GM12878 (cell line): ENCODE measurements around the gene ACSM6. TPM values are rescaled to one million over a fixed set of nuclear protein-coding genes. Genes with fewer than 3 reads are reported as not detected.

Source experiments
- ATAC-seq: fragments of 200-7000 bp; cut with Tn5 transposase; 3 replicates; pipeline ENCODE4 v1.9.1; 2020; ENCODE audit warnings: mild to moderate bottlenecking, moderate library complexity
- BruUV-seq: library from RNA; stranded (reverse); fragments of 400-500 nt; replicated peaks from 2 replicates; lab custom pipeline; 2021; lab: Mats Ljungman, UMichigan
- CTCF ChIA-PET: fragments of 300-600 bp; sonication (Branson Sonifier 250); formaldehyde crosslinking; extraction: SDS; loops from one replicate; lab custom pipeline; 2021; ENCODE audit warnings: inconsistent platforms; lab: Yijun Ruan, JAX
- POLR2A ChIA-PET: fragments of 350-600 bp; formaldehyde crosslinking; extraction: SDS; loops from one replicate; lab custom pipeline; 2021; ENCODE audit warnings: inconsistent platforms; lab: Charles Lee
- RAD21 ChIA-PET: fragments of 300-600 bp; sonication (Branson Sonifier 250); formaldehyde crosslinking; loops from one replicate; lab custom pipeline; 2023; ENCODE audit warnings: antibody characterized with exemption; ENCODE audit not compliant: unreplicated experiment; lab: Charles Lee
- SMC1A ChIA-PET: fragments of 300-600 bp; sonication (Branson Sonifier 250); formaldehyde crosslinking; loops from one replicate; lab custom pipeline; 2023; ENCODE audit not compliant: unreplicated experiment, uncharacterized antibody; lab: Charles Lee
- DNase-seq: peaks from one replicate; pipeline ENCODE4 v3.0.0-alpha.2; 2011; ENCODE audit warnings: low read depth, low spot score
- FAIRE-seq: peaks from 3 replicates; lab custom pipeline; 2011; peaks lifted over from hg19 to GRCh38; lab: Jason Lieb, UNC
- H2AFZ ChIP-seq: 2 replicates; pipeline ENCODE4 v1.6.0; 2011; ENCODE audit warnings: low read depth, low read length, control low read depth; ENCODE audit not compliant: control insufficient read depth
- H3K27ac ChIP-seq: 2 replicates; pipeline ENCODE4 v1.5.1; 2011; ENCODE audit warnings: control low read depth; ENCODE audit not compliant: control insufficient read depth, insufficient read depth
- H3K27me3 ChIP-seq, 2 experiments: replicated peaks in 1 of 2; 2 replicates each; pipeline versions ENCODE4 v1.6.0 to v1.6.1; 2011; ENCODE audit warnings: low read length in 1 of 2; ENCODE audit not compliant: control insufficient read depth in 2 of 2, insufficient read depth in 2 of 2
- H3K36me3 ChIP-seq, 2 experiments: 2 replicates each; pipeline ENCODE4 v1.5.1; 2011; ENCODE audit warnings: low read length in 1 of 2; ENCODE audit not compliant: control insufficient read depth in 2 of 2, insufficient read depth in 2 of 2
- H3K4me1 ChIP-seq: 2 replicates; pipeline ENCODE4 v1.6.1; 2011; ENCODE audit warnings: mild to moderate bottlenecking, low read length, moderate library complexity, mixed read lengths; ENCODE audit not compliant: control insufficient read depth, insufficient read depth
- H3K4me2 ChIP-seq: 2 replicates; pipeline ENCODE4 v1.6.0; 2011; ENCODE audit warnings: control low read depth; ENCODE audit not compliant: control insufficient read depth, insufficient read depth
- H3K4me3 ChIP-seq: fragments of 200-600 bp; sonication (generic); 2 replicates; pipeline ENCODE4 v1.5.1; 2016
- H3K79me2 ChIP-seq: 2 replicates; pipeline ENCODE4 v1.6.0; 2011; ENCODE audit warnings: low read length; ENCODE audit not compliant: control insufficient read depth, insufficient read depth
- H3K9ac ChIP-seq: 2 replicates; pipeline ENCODE4 v1.8.0; 2011; ENCODE audit warnings: low read length, control low read depth, mixed read lengths; ENCODE audit not compliant: control insufficient read depth, insufficient read depth
- H3K9me3 ChIP-seq: replicated peaks from 3 replicates; pipeline ENCODE4 v1.5.1; 2011; ENCODE audit warnings: mild to moderate bottlenecking, low read length; ENCODE audit not compliant: control insufficient read depth, insufficient read depth
- H4K20me1 ChIP-seq: 2 replicates; pipeline ENCODE4 v1.6.0; 2011; ENCODE audit not compliant: control insufficient read depth, insufficient read depth
- CBFB ChIP-seq: IDR thresholded peaks from 2 replicates; pipeline ENCODE4 v1.6.1; 2016; ENCODE audit warnings: antibody characterized with exemption, low read depth
- CBX3 ChIP-seq: fragments of 200-600 bp; sonication (generic); IDR thresholded peaks from 2 replicates; pipeline ENCODE4 v1.6.1; 2016; ENCODE audit warnings: low read depth, borderline replicate concordance
- E4F1 ChIP-seq: fragments of 450-650 bp; IDR thresholded peaks from 2 replicates; pipeline ENCODE4 v1.6.1; 2018; ENCODE audit warnings: borderline replicate concordance, mild to moderate bottlenecking; ENCODE audit not compliant: partially characterized antibody
- IRF3 ChIP-seq: fragments of 450-650 bp; IDR thresholded peaks from 2 replicates; pipeline ENCODE4 v1.6.1; 2014; ENCODE audit warnings: mild to moderate bottlenecking
- IRF5 ChIP-seq: fragments of 450-650 bp; IDR thresholded peaks from 2 replicates; pipeline ENCODE4 v1.6.1; 2017; ENCODE audit warnings: borderline replicate concordance
- PBX3 ChIP-seq: IDR thresholded peaks from 2 replicates; pipeline ENCODE4 v1.6.1; 2011; ENCODE audit warnings: mild to moderate bottlenecking, low read depth, low read length, moderate library complexity; ENCODE audit not compliant: insufficient replicate concordance
- POU2F2 ChIP-seq: IDR thresholded peaks from 3 replicates; pipeline ENCODE4 v1.6.1; 2011; ENCODE audit warnings: low read depth, mild to moderate bottlenecking, low read length, borderline replicate concordance
- RAD21 ChIP-seq: IDR thresholded peaks from 2 replicates; pipeline ENCODE4 v1.6.1; 2011; ENCODE audit warnings: mild to moderate bottlenecking, low read depth, low read length, moderate library complexity; ENCODE audit not compliant: insufficient read depth
- RUNX3 ChIP-seq: IDR thresholded peaks from 2 replicates; pipeline ENCODE4 v1.6.1; 2012; ENCODE audit warnings: low read length, inconsistent platforms
- SUPT20H ChIP-seq: IDR thresholded peaks from 2 replicates; pipeline ENCODE4 v1.6.1; 2011; ENCODE audit warnings: low read depth, mild to moderate bottlenecking, low read length, moderate library complexity, borderline replicate concordance; ENCODE audit not compliant: control insufficient read depth
- TAF1 ChIP-seq: IDR thresholded peaks from 2 replicates; pipeline ENCODE4 v1.6.1; 2011; ENCODE audit warnings: mild to moderate bottlenecking, low read depth, low read length, borderline replicate concordance
- ZBTB40 ChIP-seq: fragments of 450-650 bp; IDR thresholded peaks from 2 replicates; pipeline ENCODE4 v1.6.1; 2016; ENCODE audit warnings: mild to moderate bottlenecking, moderate library complexity, borderline replicate concordance
- ZNF24 ChIP-seq: fragments of 450-650 bp; IDR thresholded peaks from 2 replicates; pipeline ENCODE4 v1.6.1; 2017; ENCODE audit warnings: antibody characterized with exemption, mild to moderate bottlenecking
- WGBS: methylation state at CpG from one replicate; pipeline ENCODE4 v1.1.6; 2016; ENCODE audit warnings: low lambda C conversion rate; ENCODE audit not compliant: insufficient replicate concordance, insufficient coverage; ENCODE audit errors: missing lambda C conversion rate; 5-methylcytosine and 5-hydroxymethylcytosine counted together
- in situ Hi-C: fragments of 300-500 bp; cut with MboI; formaldehyde crosslinking; loops from 9 replicates; pipeline ENCODE4 v1.14.3; 2018; ENCODE audit warnings: mixed read lengths
- intact Hi-C: fragments of 100-400 bp; cut with micrococcal nuclease; formaldehyde crosslinking; loops from one replicate; pipeline ENCODE4 v1.14.2; 2022; ENCODE audit not compliant: unreplicated experiment
- polyA plus RNA-seq, 11 experiments: library from polyadenylated mRNA; depleted of rRNA in 4 of 11; unstranded in 6 of 11; stranded (reverse) in 5 of 11; fragments of >200 nt; fragmentation: Nextera tagmentation in 4 of 11; fragmentation: Illumina TruSeq in 1 of 11; extraction: Ambion mirVana in 4 of 11; extraction: Trizol in 1 of 11; gene quantifications; 1 replicate in 1 of 11; 2 replicates in 10 of 11; pipeline versions ENCODE4 v1.2.1 to v1.2.3, GENCODE V29; 2011 to 2016; ENCODE audit warnings: inconsistent platforms in 2 of 11, missing spikeins in 2 of 11, low read depth in 1 of 11
- total RNA-seq, 4 experiments: library from RNA; depleted of rRNA in 3 of 4; stranded (reverse); fragments of >200 nt in 3 of 4; fragmentation: Illumina TruSeq in 1 of 4; extraction: Trizol in 1 of 4; gene quantifications; 2 replicates each; pipeline versions ENCODE4 v1.2.1 to v1.2.3, GENCODE V29; 2013 to 2021

ACSM6 gene
- total and polyA plus RNA-seq, 10 of the 15 experiments (the other 5 are each of a cell fraction or from before 2014, with no cell fraction given) = 0.06 to 0.21 (median 0.20) TPM; not detected in 7

GRCh38 chr10:95201736-95202135 lies 7.7 kb downstream of the ACSM6 start:
- no peaks in the 10 kb centered on the region for H3K36me3 ChIP-seq
- no peak for DNase-seq
- no peaks in the 10 kb centered on the region for H3K4me1 ChIP-seq
- no peak overlapping the region for H3K27ac ChIP-seq
- H3K79me2 ChIP-seq = no peaks in the 10 kb centered on the region
- ChIA-PET POLR2A (no interaction called here), CTCF (interaction anchor here (0.6 to 1.6 kb wide), 8 partner anchors 8 to 226 kb away, joined by 3 to 9 read pairs (median 4); no protein-coding TSS in a partner anchor), RAD21 (interaction anchor here (1.1 to 2.1 kb wide), 5 partner anchors 44 to 174 kb away, joined by 3 to 13 read pairs (median 4); no protein-coding TSS in a partner anchor), SMC1A (interaction anchor here (0.5 to 1.9 kb wide), 6 partner anchors 41 to 197 kb away, joined by 3 to 12 read pairs (median 3); no protein-coding TSS in a partner anchor)
- H3K27me3 ChIP-seq = no peaks in the 10 kb centered on the region
- in situ Hi-C loops = no loop called here
- no peak overlapping the region for H3K4me2 ChIP-seq
- no peak overlapping the region for H2AFZ ChIP-seq
- peak; percentile 65 for ATAC-seq
- no peaks in the 10 kb centered on the region for H4K20me1 ChIP-seq
- no peak overlapping the region for H3K4me3 ChIP-seq
- no peak for FAIRE-seq
- no peaks in the 10 kb centered on the region for H3K9me3 ChIP-seq
- 71% methylated on average over 4 of the region's 4 CpGs for WGBS
- no peak overlapping the region for H3K9ac ChIP-seq
- BruUV-seq = no TSS peak
- intact Hi-C loops = no loop called here
- TF ChIP-seq TAF1 = no peak
- TF ChIP-seq E4F1 = no peak
- peak; percentile 47 for TF ChIP-seq RAD21
- TF ChIP-seq IRF5 = no peak
- TF ChIP-seq RUNX3 = no peak
- TF ChIP-seq ZNF24 = no peak
- no peak for TF ChIP-seq SUPT20H
- no peak for TF ChIP-seq PBX3
- TF ChIP-seq ZBTB40 = no peak
- no peak for TF ChIP-seq POU2F2
- no peak for TF ChIP-seq IRF3
- TF ChIP-seq CBX3 = no peak
- TF ChIP-seq CBFB = no peak
